Measurements from ENCODE around the gene KCNK4.
A peak's percentile ranks its signal among the peaks of the same experiment; 100 is the strongest.

- TF ChIP-seq CTCF (IDR thresholded peaks at IDR 0.05; ENCODE audit: extremely low read depth in 1 of 2, insufficient read depth in 1 of 2, low read depth in 1 of 2, low read length in 2 of 2) (peak; percentile 64 to 82), MYC (IDR thresholded peaks at IDR 0.05; ENCODE audit: low read depth, low read length) (no peak), POLR2A (IDR thresholded peaks at IDR 0.05; ENCODE audit: low read depth, low read length) (peak; percentile 79), EZH2 (IDR thresholded peaks at IDR 0.05; ENCODE audit: borderline replicate concordance, low read depth, low read length, severe bottlenecking) (no peak), POLR2AphosphoS5 (IDR thresholded peaks at IDR 0.05; ENCODE audit: insufficient read depth, low read depth, low read length) (peak; percentile 87), FOS (IDR thresholded peaks at IDR 0.05; ENCODE audit: borderline replicate concordance, insufficient read depth, low read length) (no peak), MAX (IDR thresholded peaks at IDR 0.05; ENCODE audit: insufficient read depth, insufficient read length) (no peak)
Observed at GRCh38 chr11:64251016-64251752, 39.9 kb upstream of the KCNK4 start, which contains the start of gene PLCB3.

All from endothelial cell of umbilical vein (primary cell).